ENCODE data around the gene CDC14A.

The CDC14A gene

DNA sequence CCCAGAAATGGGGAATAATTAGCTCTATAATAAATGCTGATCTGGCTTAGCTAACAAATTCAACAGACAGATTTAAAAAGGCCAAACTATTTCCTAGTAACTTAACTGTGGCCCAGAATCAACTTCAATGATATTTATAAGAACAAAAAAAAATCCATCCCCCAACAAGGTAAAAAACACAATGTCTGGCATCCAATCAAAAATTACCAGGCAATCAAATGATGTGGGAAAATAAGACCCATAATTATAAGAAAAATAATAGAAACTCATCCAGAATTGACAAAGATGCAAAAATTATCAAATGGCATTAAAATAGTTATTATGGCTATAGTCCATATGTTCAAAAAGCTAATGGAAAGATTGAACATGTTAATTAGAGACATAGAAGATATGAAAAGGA lies 42.4 kb upstream of the CDC14A start:
- TF ChIP-seq, protein P1, sequence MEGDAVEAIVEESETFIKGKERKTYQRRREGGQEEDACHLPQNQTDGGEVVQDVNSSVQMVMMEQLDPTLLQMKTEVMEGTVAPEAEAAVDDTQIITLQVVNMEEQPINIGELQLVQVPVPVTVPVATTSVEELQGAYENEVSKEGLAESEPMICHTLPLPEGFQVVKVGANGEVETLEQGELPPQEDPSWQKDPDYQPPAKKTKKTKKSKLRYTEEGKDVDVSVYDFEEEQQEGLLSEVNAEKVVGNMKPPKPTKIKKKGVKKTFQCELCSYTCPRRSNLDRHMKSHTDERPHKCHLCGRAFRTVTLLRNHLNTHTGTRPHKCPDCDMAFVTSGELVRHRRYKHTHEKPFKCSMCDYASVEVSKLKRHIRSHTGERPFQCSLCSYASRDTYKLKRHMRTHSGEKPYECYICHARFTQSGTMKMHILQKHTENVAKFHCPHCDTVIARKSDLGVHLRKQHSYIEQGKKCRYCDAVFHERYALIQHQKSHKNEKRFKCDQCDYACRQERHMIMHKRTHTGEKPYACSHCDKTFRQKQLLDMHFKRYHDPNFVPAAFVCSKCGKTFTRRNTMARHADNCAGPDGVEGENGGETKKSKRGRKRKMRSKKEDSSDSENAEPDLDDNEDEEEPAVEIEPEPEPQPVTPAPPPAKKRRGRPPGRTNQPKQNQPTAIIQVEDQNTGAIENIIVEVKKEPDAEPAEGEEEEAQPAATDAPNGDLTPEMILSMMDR (conservative IDR thresholded peaks at IDR 0.05; ENCODE audit: low read length), result no peak

DNA sequence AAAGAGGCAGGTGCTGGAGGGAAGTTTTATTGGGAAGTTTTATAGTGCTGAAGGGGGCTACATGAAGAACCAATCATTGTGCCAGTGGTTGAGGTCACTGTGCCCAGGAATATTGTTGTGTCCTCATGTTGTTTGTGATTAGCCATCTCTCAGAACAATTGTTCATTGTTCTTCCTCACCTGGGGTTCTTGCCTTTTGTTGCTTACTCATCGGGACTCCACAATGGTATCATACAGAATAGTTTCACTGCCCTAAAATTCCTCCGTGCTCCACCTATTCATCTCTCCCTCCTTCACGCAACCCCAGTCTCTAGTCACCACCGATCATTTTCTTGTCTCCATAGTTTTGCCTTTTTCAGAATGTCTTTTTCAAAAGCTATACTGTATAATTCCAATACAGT lies 38.9 kb upstream of the CDC14A start:
- DNase-seq (ENCODE audit: low read depth), result no peak
- H3K4me3 ChIP-seq (ENCODE audit: low read length), result no peak overlapping the region
- TF ChIP-seq, protein P1 (conservative IDR thresholded peaks at IDR 0.05; ENCODE audit: low read length), result no peak

More for the DNA sequence above, 42.4 kb upstream of the CDC14A start:
- no peak overlapping the region for H3K4me3 ChIP-seq (ENCODE audit: low read length)
- no peak for DNase-seq (ENCODE audit: low read depth)

DNA sequence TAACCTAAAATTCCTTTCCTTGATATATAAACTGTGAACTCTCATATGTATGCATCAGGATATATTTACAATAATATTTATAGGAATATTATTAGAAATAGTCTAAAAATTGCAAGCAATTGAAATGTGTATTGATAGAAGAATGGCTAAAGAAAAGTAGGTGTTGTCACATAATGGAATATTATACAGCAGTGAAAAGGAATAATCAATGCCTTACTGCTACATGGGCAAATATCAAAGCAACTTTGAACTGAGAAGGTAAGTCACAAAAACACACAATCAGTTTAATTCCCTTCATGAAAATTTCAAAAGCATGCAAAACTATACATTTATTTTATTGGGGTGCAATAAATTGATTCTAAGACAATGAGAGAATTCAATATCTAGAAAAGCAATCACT lies 35.7 kb upstream of the CDC14A start:
- TF ChIP-seq, protein P1 (conservative IDR thresholded peaks at IDR 0.05; ENCODE audit: low read length), result no peak
- H3K4me3 ChIP-seq (ENCODE audit: low read length), result no peak overlapping the region
- DNase-seq (ENCODE audit: low read depth), result no peak

DNA sequence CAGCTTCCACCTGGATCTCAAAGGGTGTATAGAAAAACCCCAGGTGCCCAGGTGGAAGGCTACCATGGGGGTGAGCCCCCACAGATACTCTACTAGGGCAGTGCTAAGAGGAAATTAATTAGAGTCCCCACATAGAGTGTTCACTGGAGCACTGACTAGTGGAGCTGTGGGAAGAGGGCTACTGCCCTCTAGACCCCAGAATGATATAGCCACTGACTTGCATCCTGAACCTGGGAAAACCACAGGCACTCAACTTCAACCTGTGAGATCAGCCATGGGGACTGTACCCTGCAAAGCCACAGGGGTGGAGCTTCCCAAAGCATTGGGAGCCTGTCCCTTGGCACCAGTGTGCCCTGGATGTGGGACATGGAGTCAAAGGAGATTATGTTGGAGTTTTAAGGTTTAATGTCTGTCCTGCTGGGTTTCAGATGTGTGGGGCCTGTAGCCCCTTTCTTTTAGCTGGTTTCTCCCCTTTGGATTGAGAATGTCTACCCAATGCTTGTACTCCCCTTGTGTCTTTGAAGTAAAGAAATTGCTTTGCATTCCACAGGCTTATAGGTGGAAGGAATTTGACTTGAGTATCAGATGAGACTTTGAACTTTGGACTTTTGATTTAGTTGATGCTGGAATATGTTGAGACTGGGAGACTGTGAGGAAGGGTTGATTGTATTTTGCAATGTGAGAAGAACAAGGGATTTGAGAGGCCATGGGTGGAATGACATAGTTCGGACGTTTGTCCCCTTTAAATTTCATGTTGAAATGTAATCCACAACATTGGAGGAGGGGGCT lies 31.8 kb upstream of the CDC14A start:
- no peak for DNase-seq (ENCODE audit: low read depth)
- TF ChIP-seq, protein P1 (conservative IDR thresholded peaks at IDR 0.05; ENCODE audit: low read length), result no peak
- no peak overlapping the region for H3K4me3 ChIP-seq (ENCODE audit: low read length)

DNA sequence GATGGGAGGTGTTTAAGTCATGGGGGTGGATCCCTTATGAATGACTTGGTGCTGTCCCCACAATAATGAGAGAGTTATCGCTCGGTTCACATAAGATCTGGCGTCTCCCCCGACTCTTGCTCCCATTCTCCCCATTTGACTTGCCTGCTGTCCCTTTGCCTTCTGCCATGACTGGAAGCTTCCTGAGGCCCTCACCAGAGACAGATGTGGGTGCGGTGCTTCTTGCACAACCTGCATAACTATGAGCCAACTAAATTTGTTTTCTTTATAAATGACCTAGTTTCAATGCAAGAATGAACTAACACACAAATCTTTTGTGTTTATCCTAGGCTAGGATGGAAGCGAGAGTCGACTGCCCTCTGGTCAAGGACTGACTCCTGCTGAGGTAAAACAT lies 31.2 kb upstream of the CDC14A start:
- TF ChIP-seq, protein P1 (conservative IDR thresholded peaks at IDR 0.05; ENCODE audit: low read length), result no peak
- H3K4me3 ChIP-seq (ENCODE audit: low read length), result no peak overlapping the region
- DNase-seq (ENCODE audit: low read depth), result no peak

DNA sequence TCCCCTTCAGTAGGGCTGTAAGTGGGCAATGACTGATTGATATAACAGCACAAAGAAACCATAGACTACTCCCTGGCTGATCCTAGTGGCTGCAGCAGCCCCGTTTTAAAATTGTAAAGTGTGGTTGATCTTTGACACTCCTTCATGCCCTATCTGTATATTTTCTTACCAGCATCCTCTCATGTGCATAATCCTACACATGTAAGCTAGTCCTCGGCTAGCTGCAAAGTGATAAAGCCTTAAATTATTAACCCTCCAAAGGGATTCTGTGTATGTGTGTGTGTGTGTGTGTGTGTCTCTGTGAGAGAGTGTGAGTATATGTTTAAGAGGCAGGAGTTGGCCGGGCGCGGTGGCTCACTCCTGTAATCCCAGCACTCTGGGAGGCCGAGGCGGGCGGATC lies 30.8 kb upstream of the CDC14A start:
- no peak for DNase-seq (ENCODE audit: low read depth)
- TF ChIP-seq, protein P1 (conservative IDR thresholded peaks at IDR 0.05; ENCODE audit: low read length), result no peak
- no peak overlapping the region for H3K4me3 ChIP-seq (ENCODE audit: low read length)
